Measurements from ENCODE around the gene CADPS2. TPM values are rescaled to one million over a fixed set of nuclear protein-coding genes. Genes with fewer than 3 reads are reported as not detected.

The CADPS2 gene
- total RNA-seq, 1 donor from 2014 or later, result 4.3 TPM

GRCh38 chr7:122653685-122654084, 232.6 kb downstream of the CADPS2 start:
- Mint-ChIP-seq H3K9me3 (ENCODE audit: low read depth) (peaks cover 2% of the 10 kb centered on the region), H3K4me1 (ENCODE audit: low read depth) (no peaks in the 10 kb centered on the region), H3K27me3 (no peaks in the 10 kb centered on the region), H3K27ac (no peak overlapping the region), H3K4me3 (ENCODE audit: low read depth) (no peak overlapping the region), H3K36me3 (ENCODE audit: insufficient read depth) (peaks cover 2% of the 10 kb centered on the region)
- TF ChIP-seq CTCF (IDR thresholded peaks at IDR 0.05; ENCODE audit: unreplicated experiment), result no peak
- DNase-seq (ENCODE audit: low spot score, unreplicated experiment), result no peak

- Mint-ChIP-seq H3K9me3 (ENCODE audit: low read depth) (peaks cover 2% of the 10 kb centered on the region), H3K27ac (no peak overlapping the region), H3K4me1 (ENCODE audit: low read depth) (no peaks in the 10 kb centered on the region), H3K36me3 (ENCODE audit: insufficient read depth) (peaks cover 2% of the 10 kb centered on the region), H3K4me3 (ENCODE audit: low read depth) (no peak overlapping the region), H3K27me3 (no peaks in the 10 kb centered on the region)
- no peak for DNase-seq (ENCODE audit: low spot score, unreplicated experiment)
- TF ChIP-seq CTCF (IDR thresholded peaks at IDR 0.05; ENCODE audit: unreplicated experiment), result no peak
These were observed 233.4 kb downstream of the CADPS2 start for GRCh38 chr7:122652876-122653275.

- no peak for TF ChIP-seq CTCF (IDR thresholded peaks at IDR 0.05; ENCODE audit: unreplicated experiment)
- H3K27me3 Mint-ChIP-seq, result no peaks in the 10 kb centered on the region
- no peak overlapping the region for H3K4me3 Mint-ChIP-seq (ENCODE audit: low read depth)
- no peak overlapping the region for H3K27ac Mint-ChIP-seq
- no peaks in the 10 kb centered on the region for H3K4me1 Mint-ChIP-seq (ENCODE audit: low read depth)
- H3K36me3 Mint-ChIP-seq (ENCODE audit: insufficient read depth), result no peaks in the 10 kb centered on the region
- DNase-seq (ENCODE audit: low spot score, unreplicated experiment), result no peak
- no peaks in the 10 kb centered on the region for H3K9me3 Mint-ChIP-seq (ENCODE audit: low read depth)
These were observed 234.8 kb downstream of the CADPS2 start for GRCh38 chr7:122651451-122651850.

- Mint-ChIP-seq H3K4me3 (ENCODE audit: low read depth) (no peak overlapping the region), H3K4me1 (ENCODE audit: low read depth) (no peaks in the 10 kb centered on the region), H3K9me3 (ENCODE audit: low read depth) (no peaks in the 10 kb centered on the region), H3K27me3 (no peaks in the 10 kb centered on the region), H3K36me3 (ENCODE audit: insufficient read depth) (no peaks in the 10 kb centered on the region), H3K27ac (no peak overlapping the region)
- TF ChIP-seq CTCF (IDR thresholded peaks at IDR 0.05; ENCODE audit: unreplicated experiment), result no peak
- no peak for DNase-seq (ENCODE audit: low spot score, unreplicated experiment)
These were observed 243.0 kb downstream of the CADPS2 start for GRCh38 chr7:122643250-122643649.

GRCh38 chr7:122638459-122638858, 247.8 kb downstream of the CADPS2 start:
- no peak for DNase-seq (ENCODE audit: low spot score, unreplicated experiment)
- no peak for TF ChIP-seq CTCF (IDR thresholded peaks at IDR 0.05; ENCODE audit: unreplicated experiment)
- Mint-ChIP-seq H3K27ac (no peak overlapping the region), H3K27me3 (no peaks in the 10 kb centered on the region), H3K36me3 (ENCODE audit: insufficient read depth) (no peaks in the 10 kb centered on the region), H3K4me3 (ENCODE audit: low read depth) (no peak overlapping the region), H3K9me3 (ENCODE audit: low read depth) (no peaks in the 10 kb centered on the region), H3K4me1 (ENCODE audit: low read depth) (no peaks in the 10 kb centered on the region)

Measured in progenitor cell of endocrine pancreas (in vitro differentiated cells).